ENCODE measurements around the gene NEK5. TPM values are rescaled to one million over a fixed set of nuclear protein-coding genes. Genes with fewer than 3 reads are reported as not detected.
A peak's percentile ranks its signal among the peaks of the same experiment; 100 is the strongest.
"Not testable (repeated sequence)": the region's sequence is repeated elsewhere in the genome, so short reads cannot be mapped to it uniquely, and the experiment has no call there.

NEK5 gene
- total and polyA plus RNA-seq, 2 of the 8 experiments (the other 6 are each of a cell fraction or from before 2014, with no cell fraction given): 0.12 to 0.35 TPM

DNA sequence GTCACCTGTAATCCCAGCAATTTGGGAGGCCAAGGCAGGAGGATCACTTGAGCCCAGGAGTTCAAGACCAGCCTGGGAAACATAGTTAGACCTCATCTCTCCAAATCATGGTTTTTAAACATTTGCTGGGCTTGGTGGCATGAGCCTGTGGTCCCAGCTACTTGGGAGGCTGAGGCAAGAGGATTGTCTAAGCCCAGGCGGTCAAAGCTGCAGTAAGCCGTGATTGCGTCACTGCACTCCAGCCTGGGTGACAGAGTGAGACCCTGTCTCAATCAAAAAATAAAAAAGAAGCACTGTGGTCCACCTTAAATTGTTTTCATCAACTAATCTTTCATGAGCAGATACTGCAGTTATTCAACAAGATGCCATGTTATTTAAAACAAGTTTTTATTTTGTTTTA lies 26.4 kb downstream of the NEK5 start:
- H2BK5ac ChIP-seq (ENCODE audit: low read depth, low read length); H2BK20ac ChIP-seq (ENCODE audit: low read length); H3K18ac ChIP-seq (ENCODE audit: extremely low read depth, low read length); H3K14ac ChIP-seq (ENCODE audit: insufficient read length); H3K79me2 ChIP-seq (ENCODE audit: control insufficient read depth in 1 of 2, insufficient read depth in 2 of 2, low read length in 2 of 2); H3K23ac ChIP-seq (ENCODE audit: insufficient read length); H4K20me1 ChIP-seq (replicated peaks in 1 of 2; ENCODE audit: control insufficient read depth in 1 of 2, insufficient read depth in 2 of 2, low read length in 2 of 2); H2BK120ac ChIP-seq (replicated peaks; ENCODE audit: low read depth, low read length); H3K36me3 ChIP-seq (ENCODE audit: control insufficient read depth in 2 of 4, insufficient read depth in 4 of 4, low read length in 3 of 4); H2BK15ac ChIP-seq (ENCODE audit: low read length); H2BK12ac ChIP-seq (ENCODE audit: low read depth, low read length); H2AK5ac ChIP-seq (ENCODE audit: low read depth, low read length); H3K4me3 ChIP-seq (ENCODE audit: extremely low read depth in 1 of 4, insufficient read depth in 2 of 4, low read depth in 3 of 4, low read length in 4 of 4); H2AFZ ChIP-seq (ENCODE audit: low read length); H3K79me1 ChIP-seq (ENCODE audit: low read depth, low read length); H3K23me2 ChIP-seq (ENCODE audit: low read depth, low read length); H3K4ac ChIP-seq (replicated peaks; ENCODE audit: insufficient read length, low read depth, low read length); H3K27ac ChIP-seq (ENCODE audit: low read depth, low read length); FAIRE-seq; POLR2A ChIA-PET (ENCODE audit: partially characterized antibody); H3K4me1 ChIP-seq (replicated peaks in 1 of 4; ENCODE audit: control insufficient read depth in 3 of 4, insufficient read depth in 4 of 4, low read length in 3 of 4); DNase-seq (ENCODE audit: low read depth in 1 of 2, low spot score in 2 of 2); H3K56ac ChIP-seq (replicated peaks; ENCODE audit: insufficient read length, low read depth, low read length); H3K27me3 ChIP-seq (replicated peaks in 1 of 4; ENCODE audit: control insufficient read depth in 3 of 4, extremely low read depth in 1 of 4, insufficient read depth in 3 of 4, low read length in 3 of 4); H3K9ac ChIP-seq (replicated peaks in 1 of 4; ENCODE audit: extremely low read depth in 1 of 4, low read depth in 3 of 4, low read length in 3 of 4); H3K9me3 ChIP-seq (ENCODE audit: insufficient read depth in 2 of 2, low read depth in 1 of 2, low read length in 1 of 2); H4K91ac ChIP-seq (replicated peaks; ENCODE audit: insufficient read length, low read length); H4K8ac ChIP-seq (ENCODE audit: extremely low read depth, insufficient read depth, low read length); H3K4me2 ChIP-seq (ENCODE audit: insufficient read depth in 1 of 2, low read depth in 2 of 2, low read length in 2 of 2); H4K5ac ChIP-seq (ENCODE audit: insufficient read length, low read depth, low read length): not testable (repeated sequence)
- CTCF ChIA-PET (ENCODE audit: partially characterized antibody): interaction anchor here (0.9 to 1.4 kb wide), 5 partner anchors 9 to 101 kb away, joined by 3 to 4 read pairs (median 3); no protein-coding TSS in a partner anchor
- peak; percentile 67 for TF ChIP-seq CEBPB (IDR thresholded peaks at IDR 0.05; ENCODE audit: low read depth, low read length)
- 100% methylated on average over 3 of the region's 3 CpGs; no CpG with 5 or more reads in 1 of the 2 experiments for WGBS, 2 experiments (ENCODE audit: extremely low coverage in 1 of 2, insufficient coverage in 1 of 2, insufficient read length in 1 of 2, insufficient replicate concordance in 2 of 2, low coverage in 1 of 2, low lambda C conversion rate in 2 of 2, missing lambda C conversion rate in 1 of 2)

All from H1 (cell line).